Left ventricle myocardium inferior (tissue), 1 donor: ENCODE results near the gene SPAG8. TPM values are rescaled to one million over a fixed set of nuclear protein-coding genes. Genes with fewer than 3 reads are reported as not detected.

Experiments used
- DNase-seq: peaks from one replicate; pipeline ENCODE4 v3.0.0-alpha.2; 2020
- H3K27ac ChIP-seq: fragments of 200-600 bp; replicated peaks from 2 replicates; pipeline ENCODE4 v1.8.0; 2021
- H3K27me3 ChIP-seq: fragments of 200-600 bp; 2 replicates; pipeline ENCODE4 v1.8.0; 2021; ENCODE audit warnings: low read depth
- H3K36me3 ChIP-seq: fragments of 200-600 bp; 2 replicates; pipeline ENCODE4 v1.8.0; 2021
- H3K4me1 ChIP-seq: fragments of 200-600 bp; 2 replicates; pipeline ENCODE4 v1.8.0; 2021
- H3K4me3 ChIP-seq: fragments of 200-600 bp; 2 replicates; pipeline ENCODE4 v1.8.0; 2021; ENCODE audit warnings: mild to moderate bottlenecking, moderate library complexity
- H3K9me3 ChIP-seq: fragments of 200-600 bp; replicated peaks from 2 replicates; pipeline ENCODE4 v1.8.0; 2021
- intact Hi-C: fragments of 100-400 bp; cut with micrococcal nuclease; formaldehyde crosslinking; loops from one replicate; pipeline ENCODE4 v1.11.0; 2022
- total RNA-seq: library from RNA; stranded (reverse); fragmentation: NEBNext Ultra II Directional; extraction: Animal tissue kit (Norgen Biotek cat#: 25700); gene quantifications from one replicate; pipeline ENCODE4 v1.2.1, GENCODE V29; 2021
- TF ChIP-seq, protein P1 (sequence below): fragments of 200-600 bp; IDR thresholded peaks from 2 replicates; pipeline ENCODE4 v1.8.0; 2021; ENCODE audit warnings: antibody characterized with exemption, mild to moderate bottlenecking, borderline replicate concordance
- donor health status: DM: no; HTN: yes; CAD: no; lungs with severe emphysema.

Gene SPAG8
- total RNA-seq, 1 donor from 2014 or later, result 3.4 TPM

DNA sequence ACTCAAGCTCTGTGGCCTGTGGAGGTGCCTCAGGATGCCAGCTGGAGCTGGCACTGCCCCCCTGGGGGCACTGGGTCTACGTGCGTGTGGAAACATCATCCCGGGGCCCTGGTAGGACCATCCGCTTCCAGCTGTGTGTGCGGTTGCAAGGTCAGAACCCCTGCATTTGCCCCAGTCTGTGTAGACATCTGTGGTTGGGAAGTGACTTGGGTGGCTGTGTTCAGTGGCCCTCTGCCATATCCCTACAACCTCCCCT is 29.5 kb upstream of the SPAG8 start:
- Histone ChIP-seq H3K36me3 (no peaks in the 10 kb centered on the region), H3K4me1 (peaks cover 27% of the 10 kb centered on the region), H3K27ac (no peak overlapping the region), H3K27me3 (no peaks in the 10 kb centered on the region), H3K4me3 (no peak overlapping the region), H3K9me3 (no peaks in the 10 kb centered on the region)
- intact Hi-C loops, result no loop called here
- no peak for DNase-seq
- TF ChIP-seq, protein P1, sequence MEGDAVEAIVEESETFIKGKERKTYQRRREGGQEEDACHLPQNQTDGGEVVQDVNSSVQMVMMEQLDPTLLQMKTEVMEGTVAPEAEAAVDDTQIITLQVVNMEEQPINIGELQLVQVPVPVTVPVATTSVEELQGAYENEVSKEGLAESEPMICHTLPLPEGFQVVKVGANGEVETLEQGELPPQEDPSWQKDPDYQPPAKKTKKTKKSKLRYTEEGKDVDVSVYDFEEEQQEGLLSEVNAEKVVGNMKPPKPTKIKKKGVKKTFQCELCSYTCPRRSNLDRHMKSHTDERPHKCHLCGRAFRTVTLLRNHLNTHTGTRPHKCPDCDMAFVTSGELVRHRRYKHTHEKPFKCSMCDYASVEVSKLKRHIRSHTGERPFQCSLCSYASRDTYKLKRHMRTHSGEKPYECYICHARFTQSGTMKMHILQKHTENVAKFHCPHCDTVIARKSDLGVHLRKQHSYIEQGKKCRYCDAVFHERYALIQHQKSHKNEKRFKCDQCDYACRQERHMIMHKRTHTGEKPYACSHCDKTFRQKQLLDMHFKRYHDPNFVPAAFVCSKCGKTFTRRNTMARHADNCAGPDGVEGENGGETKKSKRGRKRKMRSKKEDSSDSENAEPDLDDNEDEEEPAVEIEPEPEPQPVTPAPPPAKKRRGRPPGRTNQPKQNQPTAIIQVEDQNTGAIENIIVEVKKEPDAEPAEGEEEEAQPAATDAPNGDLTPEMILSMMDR, result no peak

DNA sequence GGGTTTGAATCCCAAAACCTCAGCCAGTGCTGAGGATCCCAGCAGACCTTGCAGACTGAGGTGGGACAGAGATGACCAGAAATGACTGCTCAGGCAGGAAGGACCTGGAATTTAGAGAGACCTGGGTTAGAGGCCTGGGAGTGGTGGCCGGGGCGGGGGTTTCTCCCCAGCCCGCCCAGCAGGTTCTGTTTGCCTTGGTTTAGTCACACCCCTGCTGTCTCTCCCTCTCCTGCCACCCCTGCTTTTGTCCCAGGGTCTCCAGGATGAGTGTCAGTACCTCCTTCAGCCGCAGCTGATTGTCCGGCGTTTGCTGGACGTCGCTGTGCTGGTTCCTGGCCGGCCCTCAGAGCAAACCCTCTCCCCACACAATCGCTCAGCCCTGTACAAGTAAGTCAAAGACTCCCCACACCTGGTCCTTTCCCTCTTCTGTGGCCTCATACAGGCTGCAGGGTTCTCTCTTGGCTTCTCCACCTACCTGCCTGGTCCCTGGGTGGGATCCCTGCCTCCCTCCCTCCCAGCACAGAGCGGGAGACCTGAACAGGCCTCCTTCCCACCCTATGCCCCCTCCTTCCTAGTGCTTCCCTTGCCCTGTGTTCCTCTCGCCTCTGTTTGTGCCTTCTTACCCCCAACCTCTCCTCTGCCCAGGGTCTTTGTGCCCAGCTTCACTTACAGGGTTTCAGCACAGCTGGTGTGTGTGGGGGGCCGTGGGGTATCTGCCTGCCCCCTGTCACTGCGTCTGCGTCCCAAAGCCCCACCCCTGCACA is 29.0 kb upstream of the SPAG8 start:
- Histone ChIP-seq H3K27ac (no peak overlapping the region), H3K36me3 (no peaks in the 10 kb centered on the region), H3K4me1 (peaks cover 23% of the 10 kb centered on the region), H3K27me3 (no peaks in the 10 kb centered on the region), H3K4me3 (no peak overlapping the region), H3K9me3 (no peaks in the 10 kb centered on the region)
- intact Hi-C loops, result no loop called here
- TF ChIP-seq, protein P1, result no peak
- DNase-seq, result no peak

DNA sequence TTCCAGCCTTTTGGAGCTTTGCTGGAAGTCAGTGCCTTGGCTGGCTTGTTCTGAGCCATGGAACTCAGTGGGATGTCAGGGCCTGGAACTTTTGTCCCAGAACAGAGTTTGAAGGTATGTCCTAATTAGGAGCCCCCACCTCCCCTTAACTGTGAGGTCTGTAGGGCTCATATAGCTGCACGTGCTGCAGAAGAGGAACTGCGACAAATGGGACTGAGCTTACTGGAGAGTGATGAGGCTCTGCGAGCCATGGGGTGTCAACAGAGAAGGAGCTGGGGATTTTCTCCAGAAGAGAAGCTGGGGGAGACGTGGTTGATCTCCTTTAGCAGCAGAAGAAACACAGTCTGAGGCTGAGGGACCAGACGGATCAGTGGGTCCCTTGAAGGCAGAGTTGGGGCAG is 27.9 kb upstream of the SPAG8 start:
- H3K4me1 ChIP-seq, result peaks cover 15% of the 10 kb centered on the region
- intact Hi-C loops, result no loop called here
- TF ChIP-seq, protein P1, result no peak
- H3K27me3 ChIP-seq, result no peaks in the 10 kb centered on the region
- DNase-seq, result no peak
- H3K4me3 ChIP-seq, result no peak overlapping the region
- H3K9me3 ChIP-seq, result no peaks in the 10 kb centered on the region
- H3K36me3 ChIP-seq, result peaks cover 3% of the 10 kb centered on the region
- no peak overlapping the region for H3K27ac ChIP-seq

DNA sequence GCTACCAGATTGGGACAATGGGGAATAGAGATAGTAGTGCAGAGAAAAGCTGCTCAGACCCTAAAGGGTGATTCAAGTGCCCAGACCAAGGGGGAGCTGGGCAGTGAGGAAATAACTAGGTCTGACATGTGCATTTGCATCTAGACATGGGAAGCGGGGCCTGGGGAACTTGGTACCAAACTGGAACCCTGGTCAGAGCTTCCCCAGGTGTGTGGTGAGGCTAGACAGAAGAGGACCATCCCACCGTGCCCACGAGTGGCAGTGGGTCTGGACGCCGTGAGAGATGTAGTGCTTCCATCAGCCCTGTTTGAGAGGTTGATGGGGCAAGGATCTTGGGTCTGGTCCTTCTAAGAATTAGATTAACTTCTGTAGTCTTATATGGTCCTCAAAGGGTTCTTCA is 24.5 kb upstream of the SPAG8 start:
- Histone ChIP-seq H3K27ac (no peak overlapping the region), H3K4me1 (peaks cover 32% of the 10 kb centered on the region), H3K27me3 (no peaks in the 10 kb centered on the region), H3K9me3 (no peaks in the 10 kb centered on the region), H3K4me3 (no peak overlapping the region), H3K36me3 (peaks cover 6% of the 10 kb centered on the region)
- TF ChIP-seq, protein P1, result no peak
- DNase-seq, result no peak
- intact Hi-C loops, result no loop called here

DNA sequence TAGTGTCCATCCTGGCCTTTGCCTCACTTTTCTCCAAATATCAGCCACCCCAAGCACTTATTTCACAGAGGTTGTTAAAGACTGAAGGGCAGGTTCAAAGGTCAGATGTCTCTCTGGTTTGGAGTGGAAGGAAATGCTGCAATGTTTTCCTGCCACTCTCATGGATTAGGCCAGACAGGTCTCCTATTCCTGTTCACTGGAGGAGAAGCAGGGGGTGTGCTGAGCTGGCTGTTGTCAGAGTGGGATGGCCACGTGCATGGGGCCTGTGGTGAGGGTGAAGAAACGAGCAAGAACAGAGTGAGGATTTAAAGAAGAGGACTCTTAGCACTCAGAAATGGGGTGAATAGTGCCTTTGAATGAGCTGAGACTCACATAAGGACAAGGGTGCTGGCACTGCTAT is 23.7 kb upstream of the SPAG8 start:
- Histone ChIP-seq H3K9me3 (no peaks in the 10 kb centered on the region), H3K4me1 (peaks cover 40% of the 10 kb centered on the region), H3K4me3 (no peak overlapping the region), H3K27me3 (no peaks in the 10 kb centered on the region), H3K27ac (no peak overlapping the region), H3K36me3 (peaks cover 6% of the 10 kb centered on the region)
- no peak for DNase-seq
- intact Hi-C loops, result no loop called here
- TF ChIP-seq, protein P1, result no peak
